MCF 10A (cell line): ENCODE data around the gene NTMT2. TPM values are rescaled to one million over a fixed set of nuclear protein-coding genes. Genes with fewer than 3 reads are reported as not detected.

Experiments used
- Bru-seq: library from RNA; stranded (reverse); fragments of 400-500 nt; gene quantifications from one replicate; lab custom pipeline; 2021; lab: Mats Ljungman, UMichigan
- BruChase-seq, 2 experiments: library from RNA; stranded (reverse); fragments of 400-500 nt; gene quantifications; one replicate each; lab custom pipeline; 2021; lab: Mats Ljungman, UMichigan
- BruUV-seq: library from RNA; stranded (reverse); fragments of 400-500 nt; replicated peaks from 2 replicates; lab custom pipeline; 2021; lab: Mats Ljungman, UMichigan
- CTCF ChIA-PET: fragments of 300-600 bp; sonication (Branson Sonifier 250); formaldehyde crosslinking; extraction: SDS; loops from one replicate; lab custom pipeline; 2021; ENCODE audit warnings: antibody characterized with exemption, inconsistent platforms; lab: Yijun Ruan, JAX
- POLR2A ChIA-PET: fragments of 300-600, 350-650 bp; sonication (Branson Sonifier 250); formaldehyde crosslinking; extraction: SDS; loops from one replicate; lab custom pipeline; 2020; ENCODE audit warnings: antibody characterized with exemption, inconsistent platforms; lab: Yijun Ruan, JAX
- DNase-seq: peaks from one replicate; pipeline ENCODE4 v3.0.0-alpha.2; 2018; ENCODE audit not compliant: unreplicated experiment
- H3K27ac Mint-ChIP-seq: one replicate; pipeline ENCODE4 v1.8.0; 2022; ENCODE audit warnings: mild to moderate bottlenecking, low read depth, mixed read lengths; ENCODE audit not compliant: unreplicated experiment
- H3K27me3 Mint-ChIP-seq: one replicate; pipeline ENCODE4 v1.8.0; 2022; ENCODE audit warnings: mixed read lengths; ENCODE audit not compliant: insufficient read depth, unreplicated experiment
- H3K36me3 Mint-ChIP-seq: one replicate; pipeline ENCODE4 v1.8.0; 2022; ENCODE audit warnings: mild to moderate bottlenecking, moderate library complexity, mixed read lengths; ENCODE audit not compliant: insufficient read depth, unreplicated experiment
- H3K4me1 Mint-ChIP-seq: one replicate; pipeline ENCODE4 v1.8.0; 2022; ENCODE audit warnings: mixed read lengths; ENCODE audit not compliant: insufficient read depth, unreplicated experiment
- H3K4me3 Mint-ChIP-seq: one replicate; pipeline ENCODE4 v1.8.0; 2022; ENCODE audit warnings: mild to moderate bottlenecking, moderate library complexity, mixed read lengths; ENCODE audit not compliant: unreplicated experiment
- H3K9me3 Mint-ChIP-seq: one replicate; pipeline ENCODE4 v1.8.0; 2022; ENCODE audit warnings: mixed read lengths; ENCODE audit not compliant: unreplicated experiment
- intact Hi-C: fragments of 100-400 bp; cut with micrococcal nuclease; formaldehyde crosslinking; loops from 2 replicates; pipeline ENCODE4 v1.14.1; 2022
- long read RNA-seq: library from polyadenylated mRNA; stranded (forward); transcript quantifications from one replicate; pipeline ENCODE4 v2.0.0, GENCODE V29; 2022
- total RNA-seq: library from RNA; stranded (reverse); gene quantifications from 2 replicates; pipeline ENCODE4 v1.2.3, GENCODE V29; 2022
- TF ChIP-seq, protein P1 (sequence below): fragments of 200-600 bp; IDR thresholded peaks from one replicate; pipeline ENCODE4 v1.8.0; 2022; ENCODE audit warnings: antibody characterized with exemption, mild to moderate bottlenecking; ENCODE audit not compliant: unreplicated experiment

The NTMT2 gene
- total RNA-seq (not detected in 2 replicates), Bru-seq, nascent RNA (not detected), BruChase-seq, experiment 1, labeled RNA remaining after a 6-hour chase (not detected), BruChase-seq, experiment 2, labeled RNA remaining after a 2-hour chase (not detected)
- long read RNA-seq, result 0 reads

- TF ChIP-seq, protein P1, sequence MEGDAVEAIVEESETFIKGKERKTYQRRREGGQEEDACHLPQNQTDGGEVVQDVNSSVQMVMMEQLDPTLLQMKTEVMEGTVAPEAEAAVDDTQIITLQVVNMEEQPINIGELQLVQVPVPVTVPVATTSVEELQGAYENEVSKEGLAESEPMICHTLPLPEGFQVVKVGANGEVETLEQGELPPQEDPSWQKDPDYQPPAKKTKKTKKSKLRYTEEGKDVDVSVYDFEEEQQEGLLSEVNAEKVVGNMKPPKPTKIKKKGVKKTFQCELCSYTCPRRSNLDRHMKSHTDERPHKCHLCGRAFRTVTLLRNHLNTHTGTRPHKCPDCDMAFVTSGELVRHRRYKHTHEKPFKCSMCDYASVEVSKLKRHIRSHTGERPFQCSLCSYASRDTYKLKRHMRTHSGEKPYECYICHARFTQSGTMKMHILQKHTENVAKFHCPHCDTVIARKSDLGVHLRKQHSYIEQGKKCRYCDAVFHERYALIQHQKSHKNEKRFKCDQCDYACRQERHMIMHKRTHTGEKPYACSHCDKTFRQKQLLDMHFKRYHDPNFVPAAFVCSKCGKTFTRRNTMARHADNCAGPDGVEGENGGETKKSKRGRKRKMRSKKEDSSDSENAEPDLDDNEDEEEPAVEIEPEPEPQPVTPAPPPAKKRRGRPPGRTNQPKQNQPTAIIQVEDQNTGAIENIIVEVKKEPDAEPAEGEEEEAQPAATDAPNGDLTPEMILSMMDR, result no peak
- Mint-ChIP-seq H3K4me1 (no peaks in the 10 kb centered on the region), H3K27ac (no peak within 1 kb of the TSS), H3K9me3 (peaks cover 7% of the 10 kb centered on the region), H3K4me3 (no peak within 1 kb of the TSS), H3K36me3 (no peaks in the 10 kb centered on the region), H3K27me3 (no peaks in the 10 kb centered on the region)
- no TSS peak for BruUV-seq
- intact Hi-C loops, result no loop called here
- ChIA-PET CTCF (interaction anchor here (1.2 kb wide), 1 partner anchor 9 kb away, joined by 3 read pairs; no protein-coding TSS in a partner anchor), POLR2A (no interaction called here)
- no peak for DNase-seq
Measured at GRCh38 chr1:170145770-170146676, at the start of gene NTMT2. TSS of gene NTMT2 (plus strand) at chr1:170145959. CDS start at chr1:170146108, 149 bp downstream.

- Mint-ChIP-seq H3K4me3 (no peak overlapping the region), H3K36me3 (no peaks in the 10 kb centered on the region), H3K4me1 (no peaks in the 10 kb centered on the region), H3K27me3 (no peaks in the 10 kb centered on the region), H3K9me3 (no peaks in the 10 kb centered on the region), H3K27ac (no peak overlapping the region)
- ChIA-PET POLR2A (interaction anchor here (0.6 to 1.3 kb wide), 3 partner anchors 22 to 342 kb away, joined by 3 to 4 read pairs (median 3); partner anchors contain the start of gene KIFAP3), CTCF (interaction anchor here (0.6 to 1.3 kb wide), 3 partner anchors 21 to 834 kb away, joined by 3 read pairs; no protein-coding TSS in a partner anchor)
- intact Hi-C loops, result no loop called here
- TF ChIP-seq, protein P1, result no peak
- DNase-seq, result no peak
- BruUV-seq, result no TSS peak
Measured at GRCh38 chr1:170095976-170096748, 49.6 kb upstream of the NTMT2 start.

- TF ChIP-seq, protein P1, result no peak
Measured at GRCh38 chr1:170096806-170097340, 48.9 kb upstream of the NTMT2 start.

More at GRCh38 chr1:170096806-170097340, 48.9 kb upstream of the NTMT2 start:
- ChIA-PET CTCF (interaction anchor here (1.3 kb wide), 1 partner anchor 833 kb away, joined by 3 read pairs; no protein-coding TSS in a partner anchor), POLR2A (interaction anchor here (0.6 to 1.3 kb wide), 2 partner anchors 23 to 637 kb away, joined by 3 to 4 read pairs; partner anchors contain the start of gene KIFAP3)
- H3K27ac Mint-ChIP-seq, result no peak overlapping the region
- intact Hi-C loops, result no loop called here
- H3K4me1 Mint-ChIP-seq, result no peaks in the 10 kb centered on the region
- H3K4me3 Mint-ChIP-seq, result no peak overlapping the region
- no TSS peak for BruUV-seq
- H3K27me3 Mint-ChIP-seq, result no peaks in the 10 kb centered on the region
- no peaks in the 10 kb centered on the region for H3K36me3 Mint-ChIP-seq
- DNase-seq, result no peak
- no peaks in the 10 kb centered on the region for H3K9me3 Mint-ChIP-seq
